GM23248 (cell line): Measurements from ENCODE around the gene RAB13. TPM values are rescaled to one million over a fixed set of nuclear protein-coding genes. Genes with fewer than 3 reads are reported as not detected.

ENCODE experiments used
- DNase-seq: peaks from one replicate; pipeline ENCODE4 v3.0.0-alpha.2; 2015
- H2AFZ ChIP-seq: fragments of 200-600 bp; sonication (generic); 2 replicates; pipeline ENCODE4 v1.6.1; 2016; ENCODE audit warnings: antibody characterized with exemption
- H3F3A ChIP-seq: fragments of 200-600 bp; sonication (generic); 2 replicates; pipeline ENCODE4 v1.6.1; 2016; ENCODE audit warnings: mild to moderate bottlenecking, antibody characterized with exemption, mixed run types; ENCODE audit not compliant: insufficient read depth
- H3K27ac ChIP-seq: fragments of 200-600 bp; sonication (generic); 2 replicates; pipeline ENCODE4 v1.5.1; 2016; ENCODE audit warnings: mild to moderate bottlenecking
- H3K27me3 ChIP-seq: fragments of 200-600 bp; sonication (generic); replicated peaks from 2 replicates; pipeline ENCODE4 v1.6.1; 2016; ENCODE audit warnings: mild to moderate bottlenecking; ENCODE audit not compliant: insufficient read depth
- H3K36me3 ChIP-seq: fragments of 200-600 bp; sonication (generic); 2 replicates; pipeline ENCODE4 v1.6.1; 2016; ENCODE audit warnings: low read depth, mild to moderate bottlenecking
- H3K4me1 ChIP-seq: fragments of 200-600 bp; sonication (generic); 2 replicates; pipeline ENCODE4 v1.6.1; 2016; ENCODE audit warnings: mild to moderate bottlenecking; ENCODE audit not compliant: insufficient read depth
- H3K4me2 ChIP-seq: fragments of 200-600 bp; sonication (generic); one replicate; pipeline ENCODE4 v1.6.1; 2016; ENCODE audit warnings: mild to moderate bottlenecking; ENCODE audit not compliant: unreplicated experiment
- H3K4me3 ChIP-seq: fragments of 200-600 bp; sonication (generic); 2 replicates; pipeline ENCODE4 v1.5.1; 2016; ENCODE audit warnings: mild to moderate bottlenecking
- H3K79me2 ChIP-seq: fragments of 200-600 bp; sonication (generic); 2 replicates; pipeline ENCODE4 v1.6.1; 2016; ENCODE audit warnings: mild to moderate bottlenecking; ENCODE audit not compliant: insufficient read depth
- H3K9ac ChIP-seq: fragments of 200-600 bp; sonication (generic); 2 replicates; pipeline ENCODE4 v1.6.1; 2016; ENCODE audit warnings: mild to moderate bottlenecking
- H3K9me2 ChIP-seq: fragments of 200-600 bp; sonication (generic); 2 replicates; pipeline ENCODE4 v1.6.1; 2016; ENCODE audit warnings: mixed run types, mild to moderate bottlenecking, moderate library complexity; ENCODE audit not compliant: insufficient read depth
- H3K9me3 ChIP-seq: fragments of 200-600 bp; sonication (generic); one replicate; pipeline ENCODE4 v1.6.1; 2017; ENCODE audit warnings: low read depth
- H4K20me1 ChIP-seq: fragments of 200-600 bp; sonication (generic); 2 replicates; pipeline ENCODE4 v1.6.0; 2016; ENCODE audit not compliant: insufficient read depth
- EZH2 ChIP-seq: fragments of 200-600 bp; sonication (generic); IDR thresholded peaks from 2 replicates; pipeline ENCODE4 v1.6.1; 2018; ENCODE audit warnings: antibody characterized with exemption, mild to moderate bottlenecking; ENCODE audit not compliant: insufficient read depth, poor library complexity, severe bottlenecking
- EZH2phosphoT487 ChIP-seq: fragments of 200-600 bp; sonication (generic); IDR thresholded peaks from 2 replicates; pipeline ENCODE4 v1.6.1; 2018; ENCODE audit warnings: antibody characterized with exemption, moderate library complexity, mild to moderate bottlenecking, low read depth; ENCODE audit not compliant: insufficient read depth
- WGBS, 2 experiments: methylation state at CpG; one replicate each; pipeline ENCODE4 v1.1.6; 2015 to 2017; ENCODE audit warnings: low lambda C conversion rate in 2 of 2, low coverage in 1 of 2; ENCODE audit errors: missing lambda C conversion rate in 2 of 2; 5-methylcytosine and 5-hydroxymethylcytosine counted together
- in situ Hi-C: fragments of 300-500 bp; cut with MboI; formaldehyde crosslinking; loops from 2 replicates; pipeline ENCODE4 v1.15.0; 2020
- polyA plus RNA-seq: library from polyadenylated mRNA; unstranded; fragments of >200 nt; fragmentation: Nextera tagmentation; extraction: Ambion mirVana; gene quantifications from 2 replicates; pipeline ENCODE4 v1.2.1, GENCODE V29; 2016
- total RNA-seq: library from RNA; depleted of rRNA; stranded (reverse); fragments of >200 nt; shearing (Covaris generic); gene quantifications from 2 replicates; pipeline ENCODE4 v1.2.3, GENCODE V29; 2014

RAB13 gene
- total and polyA plus RNA-seq, 2 experiments from 2014 or later: 29.5 to 137 TPM

- in situ Hi-C loops: no loop called here
- no peaks in the 10 kb centered on the region for H3K27me3 ChIP-seq
- H3K79me2 ChIP-seq: peaks cover 23% of the 10 kb centered on the region
- 87 to 90% methylated on average over 11 of the region's 11 CpGs for WGBS, 2 experiments
- no peak for TF ChIP-seq EZH2phosphoT487
- no peak for TF ChIP-seq EZH2
- H3K9ac ChIP-seq: no peak overlapping the region
- no peaks in the 10 kb centered on the region for H3K9me3 ChIP-seq
- H2AFZ ChIP-seq: no peak overlapping the region
- H3K4me1 ChIP-seq: peaks cover 17% of the 10 kb centered on the region
- H3K27ac ChIP-seq: no peak overlapping the region
- H3F3A ChIP-seq: peaks cover 46% of the 10 kb centered on the region
- H3K4me2 ChIP-seq: no peak overlapping the region
- no peak overlapping the region for H3K4me3 ChIP-seq
- no peak for DNase-seq
- peaks cover 21% of the 10 kb centered on the region for H3K36me3 ChIP-seq
- H3K9me2 ChIP-seq: no peaks in the 10 kb centered on the region
- H4K20me1 ChIP-seq: peaks cover 5% of the 10 kb centered on the region; the same call in 1 of the 2 replicates
Measured at GRCh38 chr1:153995640-153996039, 9.5 kb upstream of the RAB13 start.

DNA sequence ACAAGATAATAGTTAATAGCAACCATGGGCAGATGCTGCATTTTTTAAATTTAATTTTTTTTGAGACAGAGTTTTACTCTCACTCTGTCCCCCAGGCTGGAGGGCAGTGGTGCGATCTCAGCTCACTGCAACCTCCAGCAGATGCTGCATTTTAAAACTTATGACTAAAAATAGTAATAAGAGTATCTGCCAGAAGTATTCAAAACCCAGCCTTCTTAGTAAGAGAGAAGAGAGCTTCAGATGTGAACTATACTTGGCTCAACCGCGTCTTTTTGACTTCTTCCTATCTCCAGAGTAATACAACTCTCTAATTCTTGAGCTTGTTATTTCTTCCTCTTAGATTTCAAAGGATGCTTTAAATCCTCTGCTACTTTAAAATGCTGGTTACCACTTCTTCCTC lies 9.1 kb upstream of the RAB13 start:
- H3K4me1 ChIP-seq: peaks cover 18% of the 10 kb centered on the region
- H3K9me3 ChIP-seq: no peaks in the 10 kb centered on the region
- peaks cover 46% of the 10 kb centered on the region for H3F3A ChIP-seq
- 80 to 88% methylated on average over 3 of the region's 3 CpGs for WGBS, 2 experiments
- H3K27ac ChIP-seq: no peak overlapping the region
- H3K4me3 ChIP-seq: no peak overlapping the region
- no peak overlapping the region for H2AFZ ChIP-seq
- no peak for DNase-seq
- H3K36me3 ChIP-seq: peaks cover 21% of the 10 kb centered on the region
- no peak overlapping the region for H3K9ac ChIP-seq
- in situ Hi-C loops: no loop called here
- no peaks in the 10 kb centered on the region for H3K9me2 ChIP-seq
- no peaks in the 10 kb centered on the region for H3K27me3 ChIP-seq
- no peak overlapping the region for H3K4me2 ChIP-seq
- peaks cover 23% of the 10 kb centered on the region for H3K79me2 ChIP-seq
- peaks cover 5% of the 10 kb centered on the region; the same call in 1 of the 2 replicates for H4K20me1 ChIP-seq
- TF ChIP-seq EZH2: no peak
- TF ChIP-seq EZH2phosphoT487: no peak

GRCh38 chr1:153991806-153992205 lies 5.7 kb upstream of the RAB13 start:
- peaks cover 21% of the 10 kb centered on the region for H3K36me3 ChIP-seq
- H3K79me2 ChIP-seq: peaks cover 23% of the 10 kb centered on the region
- TF ChIP-seq EZH2phosphoT487 (no peak), EZH2 (no peak)
- no peaks in the 10 kb centered on the region for H3K27me3 ChIP-seq
- peak overlapping the region; percentile 99 for H3K9ac ChIP-seq
- no peaks in the 10 kb centered on the region for H3K9me3 ChIP-seq
- no peak for DNase-seq
- peaks cover 54% of the 10 kb centered on the region for H3F3A ChIP-seq
- H3K27ac ChIP-seq: peak overlapping the region; percentile 83
- peaks cover 5% of the 10 kb centered on the region; the same call in 1 of the 2 replicates for H4K20me1 ChIP-seq
- in situ Hi-C loops: no loop called here
- no peaks in the 10 kb centered on the region for H3K9me2 ChIP-seq
- peak overlapping the region; percentile 100 for H3K4me2 ChIP-seq
- WGBS, 2 experiments: 79 to 86% methylated on average over 2 of the region's 2 CpGs
- H3K4me3 ChIP-seq: peak overlapping the region; percentile 95
- H2AFZ ChIP-seq: no peak overlapping the region
- H3K4me1 ChIP-seq: peaks cover 20% of the 10 kb centered on the region

DNA sequence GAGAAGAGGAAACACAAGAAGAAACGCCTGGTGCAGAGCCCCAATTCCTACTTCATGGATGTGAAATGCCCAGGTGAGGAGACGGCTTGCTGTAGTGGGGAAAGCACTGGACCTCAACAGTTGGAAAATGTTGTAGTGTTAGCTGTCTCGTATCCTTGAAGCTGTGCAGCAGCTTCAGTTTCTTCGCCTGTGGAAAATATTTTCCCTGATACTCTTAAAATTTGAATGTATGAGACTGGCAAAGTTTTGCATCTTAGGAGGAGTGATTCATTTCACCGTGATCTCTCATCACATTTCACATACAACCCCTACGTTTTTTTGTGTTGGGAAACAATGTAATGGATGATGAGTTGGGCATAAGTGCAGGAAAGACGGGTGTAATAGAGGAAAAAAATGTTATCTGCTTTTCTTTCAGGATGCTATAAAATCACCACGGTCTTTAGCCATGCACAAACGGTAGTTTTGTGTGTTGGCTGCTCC lies 5.1 kb upstream of the RAB13 start:
- Histone ChIP-seq H3K79me2 (peaks cover 23% of the 10 kb centered on the region), H3K9ac (peak overlapping the region; percentile 99), H3K27me3 (no peaks in the 10 kb centered on the region), H3K36me3 (peaks cover 21% of the 10 kb centered on the region), H4K20me1 (peaks cover 5% of the 10 kb centered on the region; the same call in 1 of the 2 replicates), H3K27ac (peak overlapping the region; percentile 83), H2AFZ (0 out of 2 replicates have a peak overlapping the region, but pooled peaks have one; percentile 90), H3K9me2 (no peaks in the 10 kb centered on the region), H3K9me3 (no peaks in the 10 kb centered on the region), H3K4me3 (peak overlapping the region; percentile 95), H3F3A (peaks cover 55% of the 10 kb centered on the region), H3K4me2 (peak overlapping the region; percentile 100), H3K4me1 (peaks cover 24% of the 10 kb centered on the region)
- WGBS, 2 experiments: 8 to 11% methylated on average over 9 of the region's 9 CpGs
- TF ChIP-seq EZH2: no peak
- TF ChIP-seq EZH2phosphoT487: no peak
- in situ Hi-C loops: no loop called here
- peak; percentile 58 for DNase-seq
